Caco-2 (cell line): Measurements from ENCODE around the gene C1orf50. TPM values are rescaled to one million over a fixed set of nuclear protein-coding genes. Genes with fewer than 3 reads are reported as not detected.

ENCODE experiments used
- BruUV-seq: library from RNA; stranded (reverse); fragments of 400-500 nt; replicated peaks from 2 replicates; lab custom pipeline; 2021; lab: Mats Ljungman, UMichigan
- CTCF ChIA-PET: fragments of 300-600 bp; sonication (Branson Sonifier 250); formaldehyde crosslinking; loops from one replicate; lab custom pipeline; 2022; ENCODE audit warnings: antibody characterized with exemption; lab: Charles Lee
- POLR2A ChIA-PET: fragments of 300-600 bp; sonication (Branson Sonifier 250); formaldehyde crosslinking; loops from one replicate; lab custom pipeline; 2022; ENCODE audit warnings: antibody characterized with exemption; lab: Charles Lee
- DNase-seq, 2 experiments: peaks; one replicate each; pipeline versions ENCODE4 v3.0.0 to v3.0.0-alpha.2; 2020 to 2022
- H3K27me3 ChIP-seq: replicated peaks from 2 replicates; pipeline ENCODE4 v1.6.0; 2011; ENCODE audit warnings: low read length; ENCODE audit not compliant: control insufficient read depth, insufficient read depth
- H3K36me3 ChIP-seq: 2 replicates; pipeline ENCODE4 v1.5.1; 2011; ENCODE audit warnings: low read length; ENCODE audit not compliant: control insufficient read depth, insufficient read depth
- H3K4me1 ChIP-seq: fragments of 250-450 bp; sonication (Bioruptor Pico); 2 replicates; pipeline ENCODE4 v1.5.1; 2020; ENCODE audit warnings: mild to moderate bottlenecking
- H3K4me3 ChIP-seq: 2 replicates; pipeline ENCODE4 v1.5.1; 2011; ENCODE audit warnings: low read depth, mild to moderate bottlenecking, control low read depth, low read length
- H3K9me3 ChIP-seq: fragments of 250-450 bp; sonication (Bioruptor Pico); 2 replicates; pipeline ENCODE4 v1.5.1; 2020; ENCODE audit warnings: mild to moderate bottlenecking, moderate library complexity
- H3K27ac Mint-ChIP-seq: one replicate; pipeline ENCODE4 v1.8.0; 2022; ENCODE audit warnings: mixed read lengths; ENCODE audit not compliant: unreplicated experiment
- H3K27me3 Mint-ChIP-seq: one replicate; pipeline ENCODE4 v1.8.0; 2022; ENCODE audit warnings: mixed read lengths; ENCODE audit not compliant: insufficient read depth, unreplicated experiment
- H3K36me3 Mint-ChIP-seq: one replicate; pipeline ENCODE4 v1.8.0; 2022; ENCODE audit warnings: mild to moderate bottlenecking, mixed read lengths; ENCODE audit not compliant: insufficient read depth, unreplicated experiment
- H3K4me1 Mint-ChIP-seq: one replicate; pipeline ENCODE4 v1.8.0; 2022; ENCODE audit warnings: low read depth, mixed read lengths; ENCODE audit not compliant: unreplicated experiment
- H3K4me3 Mint-ChIP-seq: one replicate; pipeline ENCODE4 v1.8.0; 2022; ENCODE audit warnings: mild to moderate bottlenecking, moderate library complexity, mixed read lengths; ENCODE audit not compliant: unreplicated experiment
- H3K9me3 Mint-ChIP-seq: one replicate; pipeline ENCODE4 v1.8.0; 2022; ENCODE audit warnings: mixed read lengths; ENCODE audit not compliant: unreplicated experiment
- intact Hi-C: fragments of 100-400 bp; cut with micrococcal nuclease; formaldehyde crosslinking; loops from one replicate; pipeline ENCODE4 v1.10.0; 2022; ENCODE audit not compliant: unreplicated experiment
- total RNA-seq: library from RNA; stranded (reverse); gene quantifications from 2 replicates; pipeline ENCODE4 v1.2.3, GENCODE V29; 2022
- TF ChIP-seq, protein P1 (sequence below), 2 experiments: fragments of 200-600 bp in 1 of 2; IDR thresholded peaks; 1 replicate in 1 of 2; 2 replicates in 1 of 2; pipeline versions ENCODE4 v1.5.1 to v1.8.0; 2011 to 2022; ENCODE audit warnings: antibody characterized with exemption in 1 of 2, control low read depth in 1 of 2, inconsistent platforms in 1 of 2, low read depth in 1 of 2, low read length in 1 of 2, mild to moderate bottlenecking in 1 of 2, moderate library complexity in 1 of 2; ENCODE audit not compliant: insufficient read depth in 1 of 2, severe bottlenecking in 1 of 2, unreplicated experiment in 1 of 2

C1orf50 gene
- total RNA-seq, 1 experiment from 2014 or later = 6.1 TPM

DNA sequence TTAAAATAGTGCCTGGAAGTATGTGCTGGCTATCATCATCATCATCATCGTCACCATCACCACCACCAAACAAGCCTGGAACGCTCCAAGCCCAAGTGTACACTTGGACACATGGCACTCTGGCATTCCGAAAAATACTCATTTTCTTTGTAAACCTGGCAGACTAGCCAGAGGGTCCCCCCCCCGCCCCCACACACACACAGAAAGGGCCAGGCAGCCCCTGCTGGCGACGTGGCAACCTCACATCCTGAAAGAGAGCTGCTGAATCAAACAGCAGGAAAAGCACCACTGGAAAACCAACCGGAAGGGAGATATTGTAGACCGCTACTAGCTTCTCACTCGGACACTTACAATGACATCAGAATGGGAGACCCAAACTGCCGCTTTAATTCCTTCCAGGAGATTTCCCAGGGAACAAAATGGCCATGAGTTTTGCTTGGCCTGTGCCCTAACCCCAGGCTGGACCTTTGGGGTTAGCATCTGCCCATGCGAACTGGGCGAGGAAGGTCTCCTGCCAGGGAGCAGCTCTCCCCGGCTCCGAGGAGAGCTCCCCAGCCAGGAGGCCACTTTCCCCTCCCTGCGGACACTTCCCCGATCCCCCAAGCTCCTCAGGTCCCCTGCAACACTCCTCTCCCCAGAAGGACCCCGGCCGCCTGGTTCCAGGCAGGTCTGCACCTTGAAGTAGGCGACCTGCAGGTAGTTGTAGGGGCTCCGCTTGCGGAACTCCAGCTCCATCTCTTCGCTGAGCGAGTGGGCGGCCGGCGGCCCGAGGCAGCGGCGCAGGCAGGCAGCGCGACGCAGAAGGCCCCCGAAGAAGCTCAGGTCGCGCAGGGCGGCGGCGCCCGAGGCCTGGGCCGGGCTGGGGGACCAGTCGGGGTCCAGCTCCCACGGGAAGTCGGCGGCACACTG is 963 bp upstream of the C1orf50 start:
- Mint-ChIP-seq H3K4me3 (no peak overlapping the region), H3K27ac (no peak overlapping the region), H3K36me3 (peaks cover 13% of the 10 kb centered on the region), H3K9me3 (no peaks in the 10 kb centered on the region), H3K27me3 (no peaks in the 10 kb centered on the region), H3K4me1 (no peaks in the 10 kb centered on the region)
- peak overlapping the region; percentile 76 for H3K4me3 ChIP-seq
- TF ChIP-seq, protein P1, sequence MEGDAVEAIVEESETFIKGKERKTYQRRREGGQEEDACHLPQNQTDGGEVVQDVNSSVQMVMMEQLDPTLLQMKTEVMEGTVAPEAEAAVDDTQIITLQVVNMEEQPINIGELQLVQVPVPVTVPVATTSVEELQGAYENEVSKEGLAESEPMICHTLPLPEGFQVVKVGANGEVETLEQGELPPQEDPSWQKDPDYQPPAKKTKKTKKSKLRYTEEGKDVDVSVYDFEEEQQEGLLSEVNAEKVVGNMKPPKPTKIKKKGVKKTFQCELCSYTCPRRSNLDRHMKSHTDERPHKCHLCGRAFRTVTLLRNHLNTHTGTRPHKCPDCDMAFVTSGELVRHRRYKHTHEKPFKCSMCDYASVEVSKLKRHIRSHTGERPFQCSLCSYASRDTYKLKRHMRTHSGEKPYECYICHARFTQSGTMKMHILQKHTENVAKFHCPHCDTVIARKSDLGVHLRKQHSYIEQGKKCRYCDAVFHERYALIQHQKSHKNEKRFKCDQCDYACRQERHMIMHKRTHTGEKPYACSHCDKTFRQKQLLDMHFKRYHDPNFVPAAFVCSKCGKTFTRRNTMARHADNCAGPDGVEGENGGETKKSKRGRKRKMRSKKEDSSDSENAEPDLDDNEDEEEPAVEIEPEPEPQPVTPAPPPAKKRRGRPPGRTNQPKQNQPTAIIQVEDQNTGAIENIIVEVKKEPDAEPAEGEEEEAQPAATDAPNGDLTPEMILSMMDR (IDR thresholded peaks at IDR 0.05; ENCODE audit: insufficient read depth in 1 of 2, low read depth in 1 of 2, low read length in 1 of 2, severe bottlenecking in 1 of 2, unreplicated experiment in 1 of 2) = peak; percentile 26 to 56
- POLR2A ChIA-PET = interaction anchor here (0.6 to 1.5 kb wide), 9 partner anchors 9 to 432 kb away, joined by 3 to 14 read pairs (median 6); partner anchors contain the start of genes CCDC30, PPIH, YBX1 and ZNF691
- CTCF ChIA-PET = interaction anchor here (0.5 to 2.1 kb wide), 12 partner anchors 9 to 307 kb away, joined by 3 to 19 read pairs (median 4); partner anchors contain the start of gene ZNF691
- peaks cover 13% of the 10 kb centered on the region for H3K4me1 ChIP-seq
- no peaks in the 10 kb centered on the region for H3K36me3 ChIP-seq
- BruUV-seq = TSS peak; percentile 45
- no peaks in the 10 kb centered on the region for H3K9me3 ChIP-seq
- DNase-seq = peak in 1 of 2 experiments; percentile 40
- H3K27me3 ChIP-seq = no peaks in the 10 kb centered on the region
- intact Hi-C loops = no loop called here

DNA sequence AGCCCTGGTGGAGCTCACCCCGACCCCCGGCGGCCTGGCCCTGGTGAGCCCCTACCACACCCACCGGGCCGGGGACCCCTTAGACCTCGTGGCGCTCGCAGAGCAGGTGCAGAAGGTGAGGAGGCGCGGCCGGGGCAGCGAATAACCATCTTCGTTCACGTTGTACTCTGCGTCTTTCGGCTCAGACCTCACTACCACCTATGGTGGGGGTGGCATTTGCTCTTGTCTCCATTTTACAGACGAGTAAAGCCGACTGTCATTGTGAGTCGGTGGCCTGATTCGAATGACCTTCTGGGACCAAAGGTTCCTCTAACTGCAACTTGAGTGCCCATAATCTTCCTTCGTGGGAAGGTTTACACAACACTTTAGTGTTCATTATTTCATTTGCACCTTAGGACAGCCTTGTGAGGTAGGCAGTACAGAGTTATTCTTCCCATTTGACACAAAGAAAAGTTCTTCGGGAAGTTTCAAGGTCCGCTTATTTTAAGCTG is 506 bp downstream of the C1orf50 start:
- no peaks in the 10 kb centered on the region for H3K9me3 ChIP-seq
- Mint-ChIP-seq H3K4me3 (no peak overlapping the region), H3K36me3 (peaks cover 13% of the 10 kb centered on the region), H3K9me3 (no peaks in the 10 kb centered on the region), H3K27me3 (no peaks in the 10 kb centered on the region), H3K4me1 (no peaks in the 10 kb centered on the region), H3K27ac (peak overlapping the region; percentile 80)
- DNase-seq = no peak
- TF ChIP-seq, protein P1 (IDR thresholded peaks at IDR 0.05; ENCODE audit: insufficient read depth in 1 of 2, low read depth in 1 of 2, low read length in 1 of 2, severe bottlenecking in 1 of 2, unreplicated experiment in 1 of 2) = no peak
- ChIA-PET POLR2A (interaction anchor here (0.5 to 1.5 kb wide), 7 partner anchors 10 to 434 kb away, joined by 4 to 14 read pairs (median 6); partner anchors contain the start of genes CCDC30, PPIH, YBX1 and ZNF691), CTCF (interaction anchor here (0.9 to 2.1 kb wide), 6 partner anchors 11 to 306 kb away, joined by 3 to 19 read pairs (median 6); partner anchors contain the start of gene ZNF691)
- no TSS peak for BruUV-seq
- peaks cover 13% of the 10 kb centered on the region for H3K4me1 ChIP-seq
- no peaks in the 10 kb centered on the region for H3K27me3 ChIP-seq
- H3K4me3 ChIP-seq = peak overlapping the region; percentile 90
- intact Hi-C loops = no loop called here
- no peaks in the 10 kb centered on the region for H3K36me3 ChIP-seq

DNA sequence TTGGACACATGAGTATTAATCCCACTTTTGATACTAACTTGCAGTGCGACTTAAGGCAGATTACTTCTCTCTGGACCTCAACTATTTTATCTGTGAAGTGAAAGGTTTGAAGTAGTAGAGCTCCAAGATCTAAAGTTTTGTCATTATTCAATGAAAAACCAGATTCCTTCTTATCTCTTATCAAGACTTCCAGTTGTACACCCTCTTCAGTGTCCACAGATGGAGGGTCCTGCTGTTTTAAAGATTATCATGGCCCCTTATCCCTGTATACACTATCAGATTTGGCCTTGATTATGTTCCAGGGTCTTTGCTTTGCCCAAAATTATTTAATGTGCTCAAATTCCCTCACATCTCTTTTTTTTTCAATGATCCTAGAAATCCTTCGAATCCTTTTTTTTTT is 1.1 kb downstream of the C1orf50 start:
- Histone ChIP-seq H3K27me3 (no peaks in the 10 kb centered on the region), H3K36me3 (no peaks in the 10 kb centered on the region), H3K9me3 (no peaks in the 10 kb centered on the region), H3K4me3 (peak overlapping the region; percentile 90), H3K4me1 (peaks cover 13% of the 10 kb centered on the region)
- Mint-ChIP-seq H3K27me3 (no peaks in the 10 kb centered on the region), H3K4me3 (no peak overlapping the region), H3K9me3 (no peaks in the 10 kb centered on the region), H3K36me3 (peaks cover 13% of the 10 kb centered on the region), H3K4me1 (no peaks in the 10 kb centered on the region), H3K27ac (no peak overlapping the region)
- ChIA-PET CTCF (no interaction called here), POLR2A (no interaction called here)
- no peak for DNase-seq
- BruUV-seq = TSS peak; percentile 62
- intact Hi-C loops = no loop called here
- TF ChIP-seq, protein P1 (IDR thresholded peaks at IDR 0.05; ENCODE audit: insufficient read depth in 1 of 2, low read depth in 1 of 2, low read length in 1 of 2, severe bottlenecking in 1 of 2, unreplicated experiment in 1 of 2) = no peak
